SKM-1 (cell line): Measurements from ENCODE around the gene CYP2A6.
"Not testable (repeated sequence)": the region's sequence is repeated elsewhere in the genome, so short reads cannot be mapped to it uniquely, and the experiment has no call there.

ENCODE experiments used
- DNase-seq: peaks from one replicate; lab custom pipeline; 2025; ENCODE audit not compliant: unreplicated experiment; lab: John Stamatoyannopoulos, UW

Gene CYP2A6

DNA sequence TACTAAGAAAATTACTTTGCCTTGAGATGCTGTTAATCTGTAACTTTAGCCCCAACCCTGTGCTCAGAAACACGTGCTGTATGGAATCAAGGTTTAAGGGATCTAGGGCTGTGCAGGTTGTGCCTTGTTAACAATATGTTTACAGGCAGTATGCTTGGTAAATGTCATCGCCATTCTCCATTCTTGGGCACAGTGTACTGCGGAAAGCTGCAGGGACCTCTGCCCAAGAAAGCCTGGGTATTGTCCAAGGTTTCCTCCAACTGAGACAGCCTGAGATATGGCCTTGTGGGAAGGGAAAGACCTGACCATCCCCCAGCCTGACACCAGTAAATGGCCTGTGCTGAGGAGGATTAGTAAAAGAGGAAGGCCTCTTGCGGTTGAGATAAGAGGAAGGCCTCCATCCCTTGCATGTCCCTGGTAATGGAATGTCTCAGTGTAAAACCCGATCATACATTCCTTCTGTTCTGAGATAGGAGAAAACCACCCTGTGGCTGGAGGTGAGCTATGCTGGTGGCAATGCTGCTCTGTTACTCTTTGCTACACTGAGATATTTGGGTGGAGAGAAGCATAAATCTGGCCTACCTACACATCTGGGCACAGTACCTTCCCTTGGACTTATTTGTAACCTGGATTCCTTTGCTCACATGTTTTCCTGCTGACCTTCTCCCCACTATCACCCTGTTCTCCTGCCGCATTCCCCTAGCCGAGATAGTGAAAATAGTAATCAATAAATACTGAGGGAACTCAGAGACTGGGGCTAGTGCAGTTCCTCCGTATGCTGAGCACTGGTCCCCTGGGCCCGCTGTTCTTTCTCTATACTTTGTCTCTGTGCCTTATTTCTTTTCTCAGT lies 27.3 kb downstream of the CYP2A6 start:
- peak; percentile 72 for DNase-seq

DNA sequence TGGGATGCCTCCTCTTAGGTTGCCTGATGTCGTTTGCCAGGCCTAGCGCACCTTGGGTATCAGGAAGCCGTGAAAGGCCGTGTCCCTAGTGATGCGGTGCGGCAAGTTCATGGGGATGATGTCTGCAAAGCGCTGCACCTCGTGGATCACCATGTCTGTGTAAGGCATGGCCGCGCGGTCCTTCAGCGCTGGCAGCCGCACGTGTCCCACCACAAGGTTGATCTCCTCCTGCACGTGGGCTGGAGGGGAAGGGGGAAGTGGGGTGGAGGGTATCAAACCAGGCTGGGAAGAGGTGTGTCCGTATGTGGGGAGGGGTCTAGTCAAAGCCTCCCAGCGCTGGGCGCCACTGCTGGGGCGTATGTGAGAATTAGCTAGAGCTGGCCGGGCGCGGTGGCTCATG lies 28.1 kb downstream of the CYP2A6 start:
- no peak for DNase-seq

DNA sequence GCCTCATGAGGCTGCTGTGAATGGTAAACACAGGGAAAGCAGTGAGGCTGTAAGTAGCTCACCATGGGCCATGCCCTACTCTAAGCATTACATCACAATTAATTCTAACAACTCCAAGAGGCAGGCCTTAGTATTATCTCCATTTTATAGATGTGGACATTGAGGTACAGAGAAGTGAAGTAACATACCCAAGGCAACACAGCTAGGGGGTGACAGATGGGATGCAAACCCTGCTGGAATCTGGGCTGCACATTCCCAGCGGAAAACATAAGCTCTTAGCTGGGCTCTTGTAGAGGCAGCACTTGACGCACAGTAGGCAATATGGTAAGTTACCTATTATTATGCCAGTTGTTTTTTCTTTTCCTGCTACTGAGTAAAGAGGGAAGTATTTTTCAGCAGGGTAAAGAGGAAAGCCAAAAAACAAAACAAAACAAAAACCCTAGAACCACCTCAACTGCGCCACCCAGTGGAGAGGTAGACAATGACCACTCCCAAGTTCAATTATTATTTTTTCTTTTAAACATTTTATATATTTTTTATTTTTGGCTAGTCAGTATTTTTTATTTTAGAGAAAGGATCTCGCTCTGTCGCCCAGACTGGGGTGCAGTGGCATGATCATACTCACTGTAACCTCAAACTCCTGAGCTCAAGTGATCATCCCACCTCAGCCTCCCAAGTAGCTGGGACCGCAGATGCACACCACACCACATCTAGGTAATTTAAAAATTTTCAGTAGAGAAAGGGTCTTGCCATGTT lies 30.6 kb downstream of the CYP2A6 start:
- DNase-seq, result not testable (repeated sequence)

DNA sequence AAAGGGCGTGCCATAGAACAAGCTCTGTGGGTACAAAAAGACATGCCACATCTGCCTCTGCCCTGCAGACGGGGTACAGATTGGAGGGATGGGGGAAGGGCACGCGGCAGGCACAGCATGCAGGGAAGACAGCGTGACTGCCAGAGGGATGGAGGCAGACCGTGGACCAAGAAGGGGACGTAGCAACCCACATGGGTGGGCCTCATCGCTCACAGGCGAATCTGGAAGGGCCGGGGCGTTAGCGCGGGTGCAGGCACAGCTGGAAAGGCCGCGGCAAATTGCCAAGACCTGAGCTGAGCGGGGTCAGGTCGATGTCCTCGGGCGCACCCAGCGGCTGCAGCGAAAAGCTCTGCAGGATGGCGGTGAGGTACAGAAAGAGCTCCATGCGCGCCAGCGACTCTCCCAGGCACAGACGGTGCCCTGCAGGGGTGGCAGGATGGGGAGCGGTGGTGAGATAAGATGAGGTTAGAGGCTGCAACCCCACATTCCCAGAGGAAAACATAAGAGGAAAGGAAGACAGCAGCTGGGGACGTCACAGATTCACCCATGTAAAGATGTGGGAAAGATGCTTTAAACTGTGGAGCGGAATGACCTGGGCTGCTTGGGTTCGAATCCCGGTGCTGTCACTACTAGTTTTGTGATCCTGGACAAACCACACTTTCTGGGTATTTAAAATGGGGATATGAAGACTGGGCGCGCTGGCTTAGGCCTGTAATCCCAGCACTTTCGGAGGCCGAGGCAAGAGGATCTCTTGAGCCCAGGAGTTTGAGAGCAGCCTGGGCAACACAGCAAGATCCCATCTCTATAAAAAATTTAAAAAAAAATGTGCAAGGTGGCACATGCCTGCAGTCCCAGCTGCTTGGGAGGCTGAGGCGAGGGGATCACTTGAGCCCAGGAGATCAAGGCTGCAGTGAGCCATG lies 31.5 kb downstream of the CYP2A6 start:
- not testable (repeated sequence) for DNase-seq

DNA sequence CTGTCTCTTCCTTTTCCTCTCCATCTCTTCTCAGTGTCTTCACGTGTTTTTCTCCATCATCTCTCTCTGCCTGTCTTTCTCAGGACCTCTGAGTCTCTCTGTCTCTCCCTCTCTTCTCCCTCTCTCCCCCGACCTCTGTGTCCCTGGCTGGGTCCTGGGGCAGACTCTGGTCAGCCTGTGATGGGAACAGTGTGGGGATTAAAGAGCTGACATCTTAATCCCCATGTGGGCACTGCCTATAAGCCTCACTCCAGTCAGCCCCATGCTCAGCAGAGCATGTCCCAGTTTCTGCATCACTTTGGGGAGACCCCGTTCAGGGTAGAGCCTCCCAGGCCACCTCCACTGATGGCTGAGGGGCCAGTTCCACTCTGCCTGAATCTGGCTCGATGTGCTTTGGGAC lies 35.0 kb downstream of the CYP2A6 start:
- DNase-seq, result no peak

DNA sequence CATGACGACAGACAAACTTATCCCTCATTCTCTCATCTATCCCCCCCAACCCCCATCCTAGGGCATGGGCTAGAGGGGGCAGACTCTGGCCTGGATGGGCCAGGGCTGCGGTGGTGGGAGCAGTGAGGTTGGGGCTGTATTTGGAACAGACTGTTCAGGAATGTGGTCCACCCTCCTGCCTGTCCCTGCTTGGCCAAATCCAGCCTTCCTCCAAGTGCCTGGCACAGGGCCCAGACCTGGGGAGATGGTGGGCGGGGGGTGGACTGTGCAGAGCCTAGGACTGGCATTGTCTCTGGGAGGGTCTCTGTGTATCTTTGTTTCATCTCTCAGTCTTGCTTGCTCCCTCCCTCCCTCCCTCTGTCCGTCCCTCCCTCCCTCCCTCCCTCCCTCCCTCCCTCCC lies 37.1 kb downstream of the CYP2A6 start:
- DNase-seq, result no peak

DNA sequence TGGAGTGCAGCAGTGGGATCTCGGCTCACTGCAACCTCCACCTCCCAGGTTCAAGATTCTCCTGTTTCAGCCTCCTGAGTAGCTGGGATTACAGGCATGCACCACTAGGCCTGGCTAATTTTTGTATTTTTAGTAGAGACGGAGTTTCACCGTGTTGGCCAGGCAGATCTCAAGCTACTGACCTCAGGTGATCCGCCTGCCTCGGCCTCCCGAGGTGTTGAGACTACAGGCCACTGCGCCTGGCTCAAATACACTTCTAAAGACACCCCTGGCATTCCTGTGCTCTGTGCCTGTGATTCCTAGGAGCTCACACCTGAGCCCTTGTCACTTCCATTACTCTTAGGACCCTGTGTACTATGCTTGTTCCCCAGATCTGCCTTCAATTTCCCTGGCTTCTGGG lies 37.7 kb downstream of the CYP2A6 start:
- DNase-seq, result not testable (repeated sequence)

DNA sequence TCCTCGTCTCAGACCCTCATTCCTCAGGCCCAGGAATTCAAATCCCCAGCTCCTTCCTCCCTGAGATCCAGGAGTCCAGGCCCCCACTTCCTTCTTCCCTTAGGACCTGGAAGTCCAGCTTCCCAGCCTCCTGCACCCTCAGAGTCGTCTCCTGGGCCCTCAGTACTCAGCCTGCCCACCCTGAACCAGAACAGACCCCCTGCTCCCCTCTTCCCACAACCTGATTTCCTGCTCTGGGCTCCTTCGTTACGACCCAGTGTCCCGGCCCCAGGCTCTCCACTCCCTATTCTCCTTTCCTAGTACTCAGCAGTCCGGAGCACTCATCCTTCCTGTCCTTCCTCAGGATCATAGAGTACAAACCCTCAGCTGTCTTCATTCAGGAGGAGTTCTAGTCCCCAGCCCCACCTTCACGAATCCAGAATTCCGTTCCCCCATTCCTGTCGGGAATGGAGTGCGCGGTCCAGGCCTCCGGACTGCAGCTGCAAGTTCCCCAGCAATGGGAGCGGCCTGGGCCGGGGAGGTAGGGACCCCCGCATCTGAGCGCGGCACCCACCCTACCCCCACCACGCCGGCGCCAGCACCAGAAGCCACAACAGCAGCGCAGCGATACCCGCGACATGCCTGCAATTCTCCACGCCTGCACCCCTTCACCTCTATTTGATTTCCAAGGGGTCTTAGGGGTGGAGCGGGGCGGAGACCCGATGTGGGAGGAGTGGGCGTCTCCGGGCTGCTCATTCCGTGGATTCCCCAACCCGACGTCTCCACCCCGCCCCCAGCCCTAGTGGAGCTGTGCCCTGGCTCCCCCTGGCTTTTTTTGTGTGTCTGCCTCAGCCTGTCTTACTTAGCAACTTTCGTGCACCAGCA lies 38.5 kb downstream of the CYP2A6 start:
- no peak for DNase-seq

DNA sequence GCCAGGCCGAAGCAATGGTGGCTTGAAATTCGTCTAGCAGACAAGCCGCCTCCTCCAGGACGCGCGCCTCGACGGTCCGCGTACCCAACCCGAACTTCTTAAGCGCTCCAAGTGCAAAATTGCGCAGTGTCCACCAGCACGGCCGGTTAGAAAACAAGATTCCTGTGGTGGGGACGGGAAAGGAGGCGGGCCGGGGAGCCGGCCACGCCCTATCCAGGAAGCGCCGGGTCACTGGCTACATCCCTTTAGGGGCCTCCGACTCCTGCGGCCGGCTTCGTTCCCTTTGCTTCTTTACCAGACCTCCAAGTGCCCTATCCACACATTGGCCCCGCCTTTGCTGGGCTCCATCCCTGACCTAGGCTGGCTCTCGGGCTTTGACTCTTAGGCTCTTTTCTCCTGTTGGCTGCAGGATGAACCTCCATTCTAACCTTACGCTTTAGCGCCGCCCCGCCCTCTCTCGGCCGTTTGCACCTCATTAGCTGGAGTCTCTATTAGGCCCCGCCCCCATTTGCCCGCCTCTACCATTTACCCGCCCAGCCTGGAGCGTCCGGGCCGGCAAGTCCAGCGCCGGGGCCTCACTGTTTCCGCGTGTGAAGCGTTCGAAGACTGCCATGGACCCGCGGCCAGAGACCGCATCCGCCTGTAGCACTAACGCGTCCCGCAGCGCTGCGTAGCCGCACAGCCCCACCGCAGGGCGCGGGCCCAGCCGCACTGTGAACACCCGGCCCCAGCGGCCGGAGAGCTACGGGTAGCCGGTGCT lies 39.4 kb downstream of the CYP2A6 start:
- not testable (repeated sequence) for DNase-seq

DNA sequence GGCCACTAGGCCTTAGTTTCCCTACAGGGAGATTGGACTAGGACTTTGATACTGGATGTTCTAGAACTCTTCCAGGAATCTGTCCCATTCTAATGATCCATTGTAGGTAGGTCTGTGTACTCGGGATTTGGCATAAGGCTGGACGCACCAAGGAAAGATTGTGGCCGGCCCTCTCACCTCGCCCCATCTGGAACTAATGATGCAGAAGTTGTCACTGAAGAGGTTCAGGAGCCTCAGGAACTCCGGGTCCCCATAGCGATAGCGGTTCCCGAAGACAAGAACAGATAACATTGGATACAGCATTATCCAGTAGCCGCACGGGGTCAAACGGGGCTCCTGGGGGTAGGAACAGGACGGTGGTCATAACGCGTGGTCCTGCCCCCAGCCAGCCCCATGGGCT lies 40.1 kb downstream of the CYP2A6 start:
- no peak for DNase-seq

DNA sequence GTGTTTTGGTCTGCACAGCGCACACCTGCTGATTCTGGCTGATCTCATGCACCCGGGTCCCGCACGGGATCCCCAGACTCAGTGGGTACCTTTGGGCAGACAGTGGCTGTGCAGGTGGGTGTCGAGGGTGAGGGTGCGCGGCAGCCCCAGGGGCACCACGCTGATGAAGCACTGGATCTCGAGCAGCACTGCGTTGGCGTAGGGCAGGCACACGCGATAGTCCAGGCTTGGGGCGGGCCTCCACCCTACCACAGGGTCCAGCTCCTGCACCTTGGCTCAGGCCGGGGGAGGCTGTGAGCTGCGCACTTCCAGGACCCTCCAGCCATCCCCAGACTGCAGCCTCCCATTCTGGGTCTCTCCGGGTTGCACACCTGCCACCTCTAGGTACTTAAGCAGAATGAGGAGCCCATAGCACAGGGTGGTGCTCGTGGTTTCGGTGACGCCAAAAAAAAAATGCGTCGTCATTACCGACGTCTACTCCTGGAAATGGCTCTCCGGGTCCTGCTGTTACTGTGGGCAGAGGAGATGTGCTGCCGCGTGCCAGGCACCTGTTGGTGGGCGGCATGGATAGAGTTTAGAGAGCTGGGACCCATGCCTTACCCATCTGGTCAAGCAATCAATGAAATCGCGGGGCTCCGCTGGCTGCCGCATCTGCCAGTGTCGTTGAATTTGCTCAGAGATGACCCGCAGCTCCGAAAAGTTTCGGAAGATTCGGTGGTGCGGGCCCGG lies 40.7 kb downstream of the CYP2A6 start:
- no peak for DNase-seq

DNA sequence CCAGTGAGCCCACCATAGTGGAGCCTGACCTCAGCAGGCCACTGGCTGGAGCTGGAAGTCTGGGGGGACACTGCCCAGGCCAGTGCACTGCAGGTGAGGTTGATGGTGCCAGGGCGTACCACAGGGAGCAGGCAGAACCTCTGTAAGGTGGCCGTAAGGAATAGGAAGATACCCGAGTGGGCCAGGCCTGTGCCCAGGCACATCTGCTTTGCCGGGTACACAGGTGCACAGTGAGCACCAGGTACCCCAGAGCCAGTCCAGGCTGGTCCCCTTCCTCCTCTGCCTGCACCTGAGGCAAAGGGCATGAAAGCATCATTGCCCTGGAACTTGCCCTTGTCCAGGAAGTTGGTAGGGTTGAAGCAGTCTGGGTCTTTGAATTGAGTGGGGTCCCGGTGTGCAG lies 41.8 kb downstream of the CYP2A6 start:
- no peak for DNase-seq

DNA sequence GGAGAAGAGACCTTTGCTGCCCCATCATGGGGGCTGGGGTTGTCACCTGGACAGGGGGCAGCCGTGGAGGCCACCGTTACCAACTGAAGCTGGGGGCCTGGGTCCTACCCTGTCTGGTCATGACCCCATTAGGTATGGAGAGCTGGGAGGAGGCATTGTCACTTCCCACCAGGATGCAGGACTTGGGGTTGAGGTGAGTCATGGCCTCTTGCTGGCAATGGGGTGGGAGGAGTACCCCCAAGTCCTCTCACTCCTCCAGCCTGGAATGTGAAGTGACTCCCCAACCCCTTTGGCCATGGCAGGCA lies 42.3 kb downstream of the CYP2A6 start:
- no peak for DNase-seq

DNA sequence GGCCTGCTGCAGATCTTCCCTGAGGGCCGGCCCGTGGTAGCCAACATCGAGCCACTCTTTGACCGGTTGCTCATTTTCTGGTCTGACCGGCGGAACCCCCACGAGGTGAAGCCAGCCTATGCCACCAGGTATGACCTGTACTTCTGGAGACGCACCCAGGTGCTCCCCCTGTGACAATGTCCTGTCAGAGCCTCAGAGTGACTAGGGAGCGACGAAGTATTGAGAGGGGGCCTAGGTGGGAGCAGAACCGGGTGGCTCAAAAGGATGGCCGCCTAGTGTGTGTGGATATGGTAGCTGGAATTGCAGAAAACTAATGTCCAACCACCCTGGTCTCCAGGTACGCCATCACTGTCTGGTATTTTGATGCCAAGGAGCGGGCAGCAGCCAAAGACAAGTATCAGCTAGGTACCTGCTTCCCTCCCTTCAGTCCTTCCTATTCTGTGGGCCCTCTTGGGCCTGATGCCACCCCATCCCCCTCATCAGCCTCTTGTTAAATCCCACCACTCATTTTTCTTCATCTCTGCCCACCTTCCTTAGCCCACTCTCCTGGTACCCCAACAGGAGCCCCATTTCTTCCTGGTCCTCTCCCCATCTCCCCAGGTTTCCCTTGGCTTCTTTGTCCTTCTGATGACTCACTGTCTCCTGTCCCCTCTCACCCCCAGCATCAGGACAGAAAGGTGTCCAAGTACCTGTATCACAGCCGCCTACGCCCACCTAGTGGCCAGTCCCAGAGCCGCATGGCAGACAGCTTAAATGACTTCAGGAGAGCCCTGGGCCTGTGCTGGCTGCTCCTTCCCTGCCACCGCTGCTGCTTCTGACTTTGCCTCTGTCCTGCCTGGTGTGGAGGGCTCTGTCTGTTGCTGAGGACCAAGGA lies 42.9 kb downstream of the CYP2A6 start:
- DNase-seq, result no peak

DNA sequence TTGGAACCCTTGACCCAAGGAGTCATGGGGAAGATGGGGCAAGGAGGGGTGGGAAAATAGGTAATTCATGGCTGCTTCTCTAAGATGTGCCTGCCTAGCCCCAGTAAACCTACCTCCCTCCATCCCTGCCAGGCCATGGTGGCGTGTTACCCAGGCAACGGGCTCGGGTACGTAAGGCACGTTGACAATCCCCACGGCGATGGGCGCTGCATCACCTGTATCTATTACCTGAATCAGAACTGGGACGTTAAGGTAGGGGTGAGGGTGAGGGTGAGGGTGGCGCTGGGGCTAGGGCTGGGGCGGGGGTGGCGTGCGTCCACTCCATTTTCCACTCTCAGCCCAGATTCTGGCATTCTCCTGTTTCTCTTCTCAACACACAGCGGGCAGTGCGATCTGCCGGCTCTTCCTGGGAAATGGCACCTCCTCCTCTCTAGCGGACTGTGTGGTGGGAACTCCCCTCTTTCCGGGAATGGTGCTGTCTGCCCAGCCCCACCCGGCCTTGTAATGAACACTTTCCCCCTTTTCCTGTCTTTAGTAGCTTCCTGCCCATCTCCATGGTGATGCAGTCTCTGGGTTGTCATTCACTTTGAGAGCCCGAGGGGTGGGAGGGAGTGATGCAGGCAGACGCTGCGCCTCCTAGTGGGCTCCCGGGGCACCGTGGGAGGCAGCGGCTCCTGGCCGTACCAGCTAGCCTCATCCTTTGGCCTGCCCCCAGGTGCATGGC lies 43.7 kb downstream of the CYP2A6 start:
- peak; percentile 13 for DNase-seq

DNA sequence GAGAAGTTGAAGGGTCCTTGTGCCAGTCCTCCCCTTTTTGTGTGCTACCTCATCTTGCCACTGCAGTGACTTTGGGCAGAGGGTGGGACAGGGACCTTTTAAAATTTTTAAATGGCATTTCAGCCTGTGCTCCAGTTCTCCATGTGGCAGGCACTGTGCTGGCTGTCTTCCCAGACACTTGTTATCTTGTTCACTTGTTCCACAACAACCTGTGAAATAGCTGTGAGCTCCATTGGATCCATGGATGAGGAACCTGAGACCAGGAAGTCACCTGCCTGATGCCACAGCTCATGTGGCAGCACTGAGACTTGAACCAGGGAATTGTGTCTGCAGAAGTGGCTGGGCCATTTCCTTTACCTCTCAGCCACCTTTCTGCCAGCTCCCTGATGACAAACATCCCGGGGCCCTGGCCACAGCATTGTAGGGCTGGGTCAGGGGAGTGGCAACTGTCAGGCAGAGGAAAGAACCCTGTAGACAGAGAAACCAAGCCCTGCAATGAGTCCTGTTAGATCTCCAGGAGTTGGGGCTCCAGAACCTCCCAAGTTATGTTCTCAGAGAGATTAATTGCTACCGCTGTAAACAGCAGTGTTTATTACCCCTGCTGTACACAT lies 44.9 kb downstream of the CYP2A6 start:
- no peak for DNase-seq

DNA sequence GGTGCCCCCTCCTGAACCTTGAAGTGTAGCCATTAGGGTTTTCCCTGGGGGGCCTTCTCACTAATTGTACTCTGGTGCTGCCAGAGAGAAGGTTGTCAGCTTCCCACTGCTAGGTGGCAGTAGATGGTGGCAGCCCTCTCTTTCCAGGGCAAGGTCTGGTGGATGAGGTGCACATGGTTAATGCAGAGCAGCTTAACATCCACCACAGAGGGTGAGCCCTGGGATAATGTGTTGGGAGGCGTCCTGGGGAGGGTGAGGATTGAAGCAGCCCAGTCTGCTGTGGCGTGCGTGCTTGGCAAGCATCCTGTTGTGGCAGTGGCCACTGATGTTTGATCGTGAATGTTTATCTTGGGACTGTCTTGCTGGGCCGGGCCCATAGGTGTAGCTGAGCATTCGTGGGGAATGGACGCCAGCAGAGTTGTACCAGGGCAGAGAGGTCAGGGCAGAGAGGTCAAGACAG lies 45.4 kb downstream of the CYP2A6 start:
- DNase-seq, result no peak
